ENCODE measurements around the gene MICB.
"Not testable (repeated sequence)": the region's sequence is repeated elsewhere in the genome, so short reads cannot be mapped to it uniquely, and the experiment has no call there.

MICB gene

DNA sequence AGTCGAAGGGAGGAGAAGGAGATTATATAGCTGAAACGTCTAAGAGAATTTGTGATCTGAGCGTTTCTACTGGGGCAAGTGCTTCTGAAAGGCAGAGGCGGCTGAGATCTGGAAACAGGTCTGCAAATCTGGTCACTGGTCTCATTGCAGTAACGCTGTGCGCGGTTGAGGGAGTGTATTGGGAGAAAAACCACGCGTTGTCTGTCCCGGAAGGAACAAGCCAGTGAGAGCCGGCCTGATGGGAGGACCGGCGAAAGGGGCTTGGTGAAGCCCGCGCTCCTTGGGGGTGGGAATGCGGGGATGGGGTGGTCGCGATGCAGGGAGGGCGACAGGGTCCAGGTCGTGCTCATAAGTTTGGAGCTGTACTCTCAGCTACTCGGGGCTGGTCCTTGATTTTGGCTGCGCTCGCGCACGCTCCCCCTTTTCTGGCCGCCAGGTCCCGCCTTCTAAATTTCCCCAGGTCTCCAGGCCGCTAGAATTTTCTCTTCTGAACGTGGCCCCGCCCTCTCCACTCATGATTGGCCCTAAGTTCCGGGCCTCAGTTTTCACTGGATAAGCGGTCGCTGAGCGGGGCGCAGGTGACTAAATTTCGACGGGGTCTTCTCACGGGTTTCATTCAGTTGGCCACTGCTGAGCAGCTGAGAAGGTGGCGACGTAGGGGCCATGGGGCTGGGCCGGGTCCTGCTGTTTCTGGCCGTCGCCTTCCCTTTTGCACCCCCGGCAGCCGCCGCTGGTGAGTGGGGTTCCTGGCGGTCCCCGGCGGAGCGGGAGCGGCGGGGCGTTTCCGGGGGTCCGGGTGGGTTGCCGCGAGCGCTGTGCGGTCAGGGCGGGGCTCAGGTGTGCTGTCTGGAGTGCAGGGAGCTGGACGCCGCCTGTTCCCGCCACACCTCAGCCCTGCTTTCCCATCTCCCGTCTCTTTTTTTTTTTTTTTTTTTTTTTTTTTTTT is at the start of gene MICB:
Gene MICB (plus strand): TSS at position 615 of the 946 bp plus-strand sequence. CDS start 49 bp downstream, at position 664.
- peak; percentile 77 to 79 for DNase-seq (ENCODE audit: low read depth in 2 of 2)

DNA sequence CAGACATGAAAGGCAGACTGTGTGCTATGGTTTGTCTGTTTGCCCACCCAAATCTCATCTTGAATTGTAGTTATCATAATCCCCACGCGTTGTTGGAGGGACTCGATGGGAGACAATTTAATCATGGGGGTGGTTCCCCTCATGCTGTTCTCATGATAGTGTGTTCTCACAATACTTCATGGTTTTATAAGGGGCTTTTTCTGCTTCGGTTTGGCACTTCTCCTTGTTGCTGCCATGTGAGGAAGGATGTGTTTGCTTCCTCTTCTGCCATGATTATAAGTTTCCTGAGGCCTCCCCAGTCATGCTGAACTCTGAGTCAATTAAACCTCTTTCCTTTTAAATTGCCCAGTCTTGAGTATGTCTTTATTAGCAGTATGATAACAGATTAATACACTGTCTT is 47.2 kb upstream of the MICB start:
- no peak for DNase-seq (ENCODE audit: low read depth in 2 of 2)

DNA sequence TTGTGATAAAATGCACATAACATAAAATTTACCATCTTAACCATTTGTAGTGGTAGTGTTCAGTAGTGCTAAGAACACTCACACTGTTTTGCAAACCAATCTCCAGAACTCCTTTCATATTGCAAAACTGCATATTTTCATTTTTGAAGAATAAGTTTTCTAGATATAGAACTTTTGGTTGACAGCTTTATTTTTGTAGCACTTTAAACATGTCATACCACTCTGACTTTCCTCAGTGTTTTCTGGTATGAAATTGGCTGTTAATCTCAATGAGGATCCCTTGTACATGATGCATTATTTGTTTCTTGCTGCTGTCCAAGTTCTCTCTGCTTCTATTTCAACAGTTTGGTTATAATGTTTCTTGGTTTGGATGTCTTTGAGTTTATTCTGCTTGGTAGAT is 45.1 kb upstream of the MICB start:
- no peak for DNase-seq (ENCODE audit: low read depth in 2 of 2)

DNA sequence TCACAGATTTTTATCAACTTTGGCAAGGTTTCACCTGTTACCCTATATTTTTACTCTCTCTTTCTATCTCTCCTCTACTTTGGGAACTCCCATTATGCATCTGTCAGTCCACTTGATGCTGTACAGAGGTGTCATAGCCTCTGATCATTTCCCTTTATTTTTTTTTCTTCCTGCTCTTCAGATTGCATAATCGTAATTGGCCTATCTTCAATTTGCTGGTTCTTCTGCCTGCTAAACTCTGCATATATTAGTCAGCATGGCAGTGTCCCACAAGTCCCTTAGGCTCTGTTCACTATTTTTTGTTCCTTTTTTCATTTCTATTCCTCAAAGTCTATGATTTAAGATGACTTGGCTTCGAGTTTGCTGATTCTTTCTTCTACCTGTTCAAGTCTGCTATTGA is 44.7 kb upstream of the MICB start:
- DNase-seq (ENCODE audit: low read depth in 2 of 2): no peak

DNA sequence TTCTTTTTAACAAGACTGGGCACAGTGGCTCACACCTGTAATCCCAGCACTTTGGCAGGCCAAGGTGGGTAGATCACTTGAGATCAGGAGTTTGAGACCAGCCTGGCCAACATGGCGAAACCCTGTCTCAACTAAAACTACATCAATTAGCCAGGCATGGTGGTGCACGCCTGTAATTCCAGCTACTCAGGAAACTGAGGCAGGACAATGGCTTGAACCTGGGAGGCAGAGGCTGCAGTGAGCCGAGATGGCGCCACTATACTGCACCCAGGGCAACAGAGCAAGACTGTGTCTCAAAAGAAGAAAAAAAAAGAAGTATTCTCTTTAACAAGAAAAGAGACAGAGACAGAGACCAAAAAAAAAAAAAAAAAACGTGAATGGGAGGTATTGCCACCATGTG is 38.1 kb upstream of the MICB start:
- not testable (repeated sequence) for DNase-seq (ENCODE audit: low read depth in 2 of 2)

DNA sequence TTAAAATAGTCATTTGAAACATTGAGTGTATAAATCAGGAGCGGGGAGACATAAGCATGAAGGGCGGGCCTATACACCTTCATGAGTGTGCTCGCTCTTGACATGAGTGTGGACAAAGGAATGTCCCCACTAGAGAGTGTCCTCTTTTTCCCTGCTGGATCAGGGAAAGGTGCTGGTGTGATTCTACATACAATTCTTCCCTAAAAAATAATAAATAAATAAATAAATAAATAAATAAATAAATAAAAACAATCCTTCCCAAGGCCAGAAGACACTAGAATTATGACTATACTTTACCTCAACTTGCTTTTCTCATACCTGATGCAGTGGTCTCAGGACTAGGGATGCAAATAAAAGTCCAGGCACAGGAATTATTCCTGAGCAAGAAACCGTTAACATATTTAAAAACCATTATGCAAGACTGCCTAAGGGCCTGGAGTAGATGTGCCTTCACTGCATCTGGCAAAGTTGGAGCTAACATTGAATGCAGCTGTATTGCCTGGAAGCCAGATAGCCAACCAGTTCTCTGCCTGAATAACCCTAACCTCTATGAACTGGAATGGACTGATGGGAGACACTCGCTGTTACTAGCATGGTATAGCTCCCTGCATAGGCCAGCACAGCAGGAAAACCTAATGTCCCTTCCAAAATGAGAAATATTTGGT is 37.5 kb upstream of the MICB start:
- DNase-seq (ENCODE audit: low read depth in 2 of 2): no peak

DNA sequence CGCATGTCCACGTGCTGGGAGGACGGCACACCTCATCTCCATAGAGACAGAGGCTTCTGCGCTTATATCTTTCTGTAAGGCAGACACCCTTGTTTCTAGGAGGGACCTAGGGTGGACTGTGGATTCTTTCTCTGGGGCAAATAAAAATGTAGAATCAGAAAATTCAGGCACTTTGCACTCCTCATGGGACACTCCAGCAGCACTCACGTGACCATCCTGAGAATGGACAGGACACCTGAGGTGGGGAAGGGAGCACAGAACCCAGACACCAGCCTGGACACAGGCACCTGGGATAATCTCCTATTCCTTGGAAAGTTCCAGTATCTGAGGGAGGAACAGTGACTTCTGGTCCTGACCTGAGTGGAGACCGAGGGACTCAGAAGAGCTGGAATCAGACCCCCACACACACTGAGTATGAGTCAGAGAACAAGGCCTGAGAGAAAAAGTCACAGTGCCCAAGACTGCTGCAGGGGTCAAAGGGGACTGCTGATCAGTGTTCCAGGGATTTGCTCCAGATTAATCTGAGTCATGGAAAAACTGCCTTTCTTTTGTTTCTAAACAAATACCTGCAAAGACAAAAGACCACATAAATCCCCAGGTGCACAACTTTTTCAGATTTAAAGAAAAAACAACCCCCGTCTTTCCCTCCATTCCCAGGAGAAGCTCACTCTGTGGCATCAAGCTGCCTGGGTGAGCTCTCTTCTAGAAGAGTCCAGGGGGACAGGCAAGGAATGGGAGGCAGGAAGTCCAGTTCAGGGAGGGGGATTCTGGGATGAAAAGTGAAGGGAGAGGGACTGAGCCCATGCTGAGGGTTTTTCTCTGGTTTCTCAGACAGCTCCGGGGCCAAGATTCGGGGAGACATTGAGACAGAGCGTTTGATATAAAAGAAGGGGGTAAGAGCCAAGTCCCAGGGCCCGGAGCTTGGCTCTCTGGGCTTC is 35.6 kb upstream of the MICB start:
- no peak for DNase-seq (ENCODE audit: low read depth in 2 of 2)

DNA sequence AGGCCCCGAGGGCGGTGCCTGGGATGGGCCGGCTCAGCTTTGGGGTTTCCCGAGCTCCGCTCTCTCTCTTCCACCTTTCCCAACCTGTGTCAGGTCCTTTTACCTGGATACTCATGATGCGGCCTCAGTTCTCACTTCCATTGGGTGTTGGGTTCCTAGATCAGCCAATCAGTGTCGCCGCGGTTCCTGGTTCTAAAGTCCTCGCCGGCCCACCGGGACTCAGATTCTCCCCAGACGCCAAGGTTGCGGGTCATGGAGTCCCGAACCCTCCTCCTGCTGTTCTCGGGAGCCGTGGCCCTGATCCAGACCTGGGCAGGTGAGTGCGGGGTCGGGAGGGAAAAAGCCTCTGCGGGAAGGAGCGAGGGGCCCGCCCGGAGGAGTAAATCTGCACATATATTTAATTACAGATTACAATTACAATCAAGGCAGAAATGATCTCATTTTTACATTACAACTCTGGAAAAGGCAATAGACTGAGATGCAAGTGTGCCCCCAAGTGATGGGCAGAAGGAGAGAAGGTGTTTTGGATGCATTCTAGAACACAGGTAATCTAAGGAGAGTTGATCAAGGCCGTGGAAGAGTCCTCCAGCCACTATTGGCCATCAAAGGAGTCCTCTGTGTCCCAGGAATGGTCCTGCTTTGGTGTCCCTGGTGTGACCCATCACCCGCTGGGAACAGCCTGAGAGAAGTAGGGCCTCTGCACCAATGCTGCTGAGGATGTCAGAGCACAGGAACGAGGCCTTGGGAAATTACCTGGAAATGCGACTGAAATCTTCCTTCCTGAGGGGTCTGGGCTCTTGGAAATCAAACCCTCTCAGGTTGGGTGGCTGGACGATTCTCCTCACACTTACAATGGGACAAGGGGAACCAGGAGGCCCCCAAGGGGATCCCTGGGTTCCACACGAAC is 34.7 kb upstream of the MICB start:
- peak; percentile 79 to 84 for DNase-seq (ENCODE audit: low read depth in 2 of 2)

DNA sequence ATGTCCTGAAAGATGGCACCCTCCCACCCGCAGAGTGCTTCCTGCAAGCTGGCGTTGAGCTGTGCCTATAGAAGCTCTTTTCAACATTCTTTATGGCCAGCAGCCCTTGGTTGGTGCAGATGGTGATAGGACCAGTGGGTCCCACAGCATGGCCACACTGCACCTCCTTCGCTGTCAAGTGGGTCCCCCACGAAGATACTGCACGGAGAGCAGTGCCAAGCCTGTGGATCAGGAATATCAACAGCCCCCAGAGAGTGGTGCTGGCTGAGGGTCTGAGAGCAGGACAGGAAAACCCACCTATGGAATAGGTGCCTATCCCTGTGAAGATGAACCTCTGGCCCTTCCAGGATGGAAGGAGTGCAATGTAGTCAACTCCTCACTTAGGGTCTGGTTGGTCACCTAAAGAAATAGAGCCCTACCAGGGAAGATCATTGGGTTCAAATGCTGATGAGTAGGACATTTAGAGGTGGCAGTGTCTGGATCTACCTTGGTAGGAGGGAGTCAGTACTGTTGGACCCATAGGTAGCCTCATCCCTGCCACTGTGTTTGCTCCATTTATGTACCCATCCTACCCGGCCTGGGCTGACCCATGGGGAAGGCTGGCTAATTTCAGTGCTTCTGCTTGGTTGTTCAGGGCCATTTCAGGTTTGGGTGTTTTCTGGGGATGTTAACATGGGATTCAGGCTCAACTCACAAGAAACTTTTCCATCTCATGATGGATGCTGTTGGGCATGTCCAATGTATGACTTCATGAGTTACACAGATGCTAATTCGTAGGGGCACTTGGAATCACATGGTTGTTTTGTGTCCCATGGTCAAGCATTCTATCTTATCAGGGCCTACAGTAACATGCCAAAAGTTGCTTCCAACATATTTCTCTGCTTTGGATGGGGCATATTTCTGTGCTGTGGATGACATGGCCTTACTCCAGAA is 33.4 kb upstream of the MICB start:
- DNase-seq (ENCODE audit: low read depth in 2 of 2): no peak

DNA sequence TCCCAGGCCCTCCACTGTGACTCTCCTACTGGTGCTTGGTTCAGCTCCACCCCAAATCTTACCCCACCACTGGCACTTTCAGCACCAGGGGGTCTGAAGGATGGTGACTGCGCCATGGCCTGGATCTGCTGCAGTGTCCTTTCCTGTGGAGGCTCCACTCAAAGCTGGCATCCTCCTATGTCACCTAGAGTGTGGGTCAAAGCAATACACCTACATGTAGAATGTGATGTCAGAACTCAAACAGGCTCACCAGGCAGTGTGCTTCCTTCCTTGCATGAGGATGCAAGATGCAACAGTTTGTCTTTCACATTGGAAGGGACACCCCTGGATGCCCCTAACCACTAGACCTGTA is 32.8 kb upstream of the MICB start:
- DNase-seq (ENCODE audit: low read depth in 2 of 2): no peak

DNA sequence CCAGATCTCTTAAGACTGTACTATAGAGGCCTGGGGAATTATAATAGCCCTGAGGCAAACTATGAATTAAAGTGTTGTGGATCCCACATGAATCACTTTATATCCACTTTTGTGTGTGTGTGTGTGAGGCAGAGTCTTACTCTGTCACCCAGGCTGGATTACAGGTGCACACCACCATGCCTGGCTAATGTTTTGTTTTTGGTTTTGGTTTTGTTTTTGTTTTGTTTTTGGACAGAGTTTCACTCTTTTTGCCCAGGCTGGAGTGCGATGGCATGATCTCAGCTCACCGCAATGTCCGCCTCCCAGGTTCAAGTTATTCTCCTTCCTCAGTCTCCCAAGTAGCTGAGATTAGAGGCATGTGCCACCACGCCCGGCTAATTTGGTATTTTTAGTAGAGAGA is 32.2 kb upstream of the MICB start:
- DNase-seq (ENCODE audit: low read depth in 2 of 2): no peak

DNA sequence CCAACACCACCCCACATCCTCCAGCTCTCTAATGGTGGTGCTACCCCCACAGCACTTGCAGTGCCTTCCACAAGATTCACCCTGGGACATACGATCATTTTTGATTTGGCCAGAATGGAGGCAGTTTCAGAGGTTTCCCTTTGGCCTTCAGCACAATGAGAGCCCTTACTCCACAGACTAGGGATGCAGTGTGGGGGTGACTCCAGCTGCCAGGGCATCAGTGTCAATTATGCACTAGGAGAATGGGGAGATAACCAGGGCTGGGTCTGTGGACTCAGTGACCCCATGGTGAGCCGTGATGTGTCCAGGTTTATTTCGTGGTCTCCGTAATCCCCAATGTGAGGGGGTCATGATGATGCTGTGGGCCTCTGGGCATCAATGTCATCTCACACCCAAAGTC is 31.5 kb upstream of the MICB start:
- DNase-seq (ENCODE audit: low read depth in 2 of 2): no peak

DNA sequence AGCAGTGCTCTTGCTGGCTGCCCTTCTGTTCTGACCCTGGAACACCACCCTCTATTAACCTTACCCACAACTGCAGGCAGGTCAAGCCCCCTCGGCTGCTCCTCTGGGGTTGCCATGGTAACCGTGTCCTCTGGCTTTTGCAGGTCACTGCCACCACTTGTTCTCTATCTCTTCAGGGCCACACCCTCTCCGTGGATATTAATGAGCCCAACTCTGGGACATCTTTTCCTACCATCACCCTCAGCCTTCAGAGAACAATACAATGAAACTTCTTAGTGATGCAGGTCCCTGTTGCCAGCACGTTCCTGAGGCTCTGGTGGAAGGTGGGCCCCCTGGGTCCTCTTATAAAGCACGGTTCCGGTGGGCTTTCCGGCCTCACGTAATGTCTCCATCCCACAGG is 30.8 kb upstream of the MICB start:
- DNase-seq (ENCODE audit: low read depth in 2 of 2): no peak

DNA sequence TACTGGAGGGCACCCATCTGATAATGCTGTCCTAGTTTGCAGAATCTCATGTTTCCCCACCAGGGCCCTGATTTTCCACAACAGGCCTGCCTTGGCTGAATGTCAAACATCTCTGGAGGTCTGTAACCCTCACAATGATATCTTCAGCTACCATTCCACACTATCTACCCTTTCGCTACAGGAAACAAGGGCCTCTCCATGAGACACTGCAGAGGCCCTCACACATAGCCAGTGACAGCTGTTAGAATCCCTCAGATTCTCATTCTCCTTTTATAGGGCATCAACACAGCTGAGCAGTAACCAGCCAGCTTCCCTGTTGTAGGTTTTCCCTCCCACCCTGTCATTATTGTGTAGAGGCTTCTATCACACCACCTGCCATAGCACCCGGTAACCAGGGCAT is 29.6 kb upstream of the MICB start:
- no peak for DNase-seq (ENCODE audit: low read depth in 2 of 2)

DNA sequence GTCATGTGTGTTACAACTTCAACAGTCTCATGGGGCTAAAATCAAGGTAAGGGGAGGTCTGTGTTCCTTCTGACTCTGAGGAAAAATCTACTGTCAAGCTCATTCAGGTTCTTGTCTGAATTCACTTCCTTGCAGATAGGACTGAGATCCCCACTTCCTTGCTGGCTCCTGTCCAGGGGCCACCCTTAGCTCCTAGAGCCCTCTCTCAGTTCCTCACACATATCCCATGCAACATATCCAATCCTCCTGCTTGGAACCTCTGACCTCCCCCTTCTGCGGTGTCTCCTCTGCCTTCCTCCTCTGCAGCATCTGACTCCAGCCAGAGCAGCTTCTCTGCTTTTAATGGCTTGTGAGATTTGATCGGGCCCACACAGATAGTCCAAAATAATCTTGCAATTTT is 27.1 kb upstream of the MICB start:
- no peak for DNase-seq (ENCODE audit: low read depth in 2 of 2)

DNA sequence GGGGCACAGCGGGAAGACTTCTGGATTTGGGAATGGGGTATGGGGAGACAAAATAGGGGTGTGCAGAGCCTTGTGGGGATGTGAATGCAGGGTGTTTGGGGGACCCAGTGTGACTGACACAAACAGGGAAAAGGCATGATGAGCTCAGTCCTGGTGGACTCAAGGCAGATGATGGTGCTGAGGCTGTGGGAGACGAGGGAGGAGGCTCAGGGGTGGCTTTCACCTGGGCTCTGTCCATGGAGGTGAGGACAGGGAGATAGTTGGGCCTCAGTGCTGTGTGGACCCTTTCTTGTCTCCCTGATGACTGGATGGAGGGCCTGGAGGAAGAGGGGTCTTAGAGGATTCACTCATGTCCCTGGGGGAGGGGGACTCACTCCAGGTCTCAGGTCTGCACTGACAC is 26.2 kb upstream of the MICB start:
- no peak for DNase-seq (ENCODE audit: low read depth in 2 of 2)

DNA sequence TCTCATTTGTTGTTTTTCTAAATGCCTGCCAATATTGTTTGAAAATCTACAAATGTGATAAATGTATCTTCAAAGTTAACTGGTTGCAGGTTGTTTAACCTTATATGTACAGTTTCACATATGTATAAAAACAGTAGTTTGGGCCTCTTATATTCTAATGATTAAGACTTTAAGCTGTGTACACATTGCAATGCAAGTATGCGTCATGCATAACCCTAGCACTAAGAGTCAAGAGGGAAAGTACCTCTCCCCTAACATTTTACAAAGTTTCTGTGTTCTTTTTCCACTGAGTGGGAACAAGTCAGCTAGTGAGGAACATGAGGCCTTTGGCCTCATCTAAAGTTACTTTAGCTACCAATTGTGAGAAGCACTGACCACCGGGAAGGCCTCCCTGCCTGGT is 25.7 kb upstream of the MICB start:
- DNase-seq (ENCODE audit: low read depth in 2 of 2): no peak

DNA sequence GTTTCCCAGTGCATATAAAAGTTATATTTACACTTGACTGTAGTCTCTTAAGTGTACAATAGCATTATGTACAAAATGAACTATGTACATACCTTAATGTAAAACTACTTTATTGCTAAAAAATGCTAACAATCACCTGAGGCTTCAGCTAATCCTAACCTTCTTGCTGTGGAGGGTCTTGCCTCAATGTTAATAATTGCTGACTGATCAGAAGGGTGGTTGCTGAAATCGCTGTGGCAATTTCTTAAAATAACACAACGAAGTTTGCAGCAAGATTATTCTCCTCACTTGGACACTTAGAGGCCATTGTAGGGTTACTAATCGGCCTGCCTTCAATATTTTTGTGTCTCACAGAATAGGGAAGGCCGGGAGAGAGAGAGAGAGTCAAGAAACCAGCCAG is 24.7 kb upstream of the MICB start:
- DNase-seq (ENCODE audit: low read depth in 2 of 2): no peak

DNA sequence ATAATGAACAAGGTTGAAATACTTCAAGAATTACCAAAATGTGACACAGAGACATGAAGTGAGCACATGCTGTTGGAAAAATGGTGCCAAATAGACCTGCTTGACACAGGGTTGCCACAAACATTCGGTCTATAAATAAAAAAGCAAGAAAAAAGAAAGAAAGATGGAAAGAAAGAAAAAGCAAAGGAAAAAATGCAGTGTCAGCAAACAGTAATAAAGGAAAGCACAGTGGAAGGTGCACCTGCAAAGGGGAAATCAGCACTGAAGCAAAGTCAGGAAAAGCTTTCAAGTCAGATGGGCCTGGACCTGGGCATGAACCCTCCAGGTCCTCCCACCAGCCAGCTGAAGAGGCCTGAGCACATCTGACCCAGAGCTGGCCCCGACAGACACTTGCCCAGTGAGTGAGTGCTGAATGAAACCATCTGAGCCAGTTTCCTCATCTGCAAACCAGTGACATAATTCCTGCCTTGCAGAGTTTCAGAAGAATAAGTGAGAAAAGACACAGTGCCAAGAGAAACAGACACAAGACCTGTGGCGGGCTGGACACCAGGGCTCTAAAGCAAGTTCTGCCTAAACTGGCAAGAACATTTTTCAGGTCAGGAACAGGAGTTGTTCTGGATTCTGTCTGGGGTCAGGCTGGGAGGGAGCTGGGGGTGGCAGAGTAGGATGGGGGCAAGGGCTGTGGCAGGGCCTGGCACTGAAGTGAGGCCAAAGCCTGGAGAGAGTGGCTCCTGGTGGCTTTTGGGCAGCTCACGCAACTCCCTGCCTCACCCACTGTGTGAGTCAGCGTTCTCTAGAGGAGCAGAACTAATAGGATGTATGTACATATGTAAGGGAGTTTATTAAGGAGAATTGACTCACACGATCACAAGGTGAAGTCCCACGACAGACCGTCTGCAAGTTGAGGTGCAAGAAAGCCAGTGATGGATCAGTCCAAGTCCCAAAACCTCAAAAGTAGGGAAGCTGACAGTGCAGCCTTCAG is 23.9 kb upstream of the MICB start:
- no peak for DNase-seq (ENCODE audit: low read depth in 2 of 2)

Measured in activated CD4-positive, alpha-beta T cell treated with anti-CD3 and anti-CD28 coated beads for 24 hours (primary cell).